ENCODE measurements around the gene ZNF438. TPM values are rescaled to one million over a fixed set of nuclear protein-coding genes. Genes with fewer than 3 reads are reported as not detected.

Gene ZNF438
- total RNA-seq, 4 donors from 2014 or later = 2.9 to 9.3 (median 5.9) TPM

- 77 to 100% methylated on average over 2 of the region's 5 CpGs for WGBS, 2 donors
- no peaks in the 10 kb centered on the region for H3K9me3 ChIP-seq
- TF ChIP-seq POLR2A (IDR thresholded peaks at IDR 0.05) (no peak), CTCF (IDR thresholded peaks at IDR 0.05) (no peak)
- peaks cover 0 to 43% (median 25%) of the 10 kb centered on the region in 3 donors for H3K4me1 ChIP-seq
- H3K27ac ChIP-seq = peak overlapping the region in 3 of 4 donors; percentile 71 to 86 (median 84)
- no peaks in the 10 kb centered on the region for H3K27me3 ChIP-seq
- H3K4me3 ChIP-seq = no peak overlapping the region
- no peaks in the 10 kb centered on the region for H3K36me3 ChIP-seq
- DNase-seq = no peak
- intact Hi-C loops (cut with DNase I) = no loop called here
These were observed 221.2 kb downstream of the ZNF438 start for GRCh38 chr10:30810416-30810815.

GRCh38 chr10:30806850-30807249, 224.8 kb downstream of the ZNF438 start:
- Histone ChIP-seq H3K9me3 (no peaks in the 10 kb centered on the region), H3K36me3 (no peaks in the 10 kb centered on the region), H3K27ac (peak overlapping the region in 2 of 4 donors; percentile 28 to 48), H3K4me1 (peaks cover 0 to 37% (median 6%) of the 10 kb centered on the region in 3 donors), H3K4me3 (no peak overlapping the region), H3K27me3 (no peaks in the 10 kb centered on the region)
- WGBS, 2 donors = 85 to 86% methylated on average over 2 of the region's 2 CpGs
- intact Hi-C loops (cut with DNase I) = no loop called here
- no peak for DNase-seq
- TF ChIP-seq CTCF (IDR thresholded peaks at IDR 0.05) = no peak
- no peak for TF ChIP-seq POLR2A (IDR thresholded peaks at IDR 0.05)

- Histone ChIP-seq H3K9me3 (no peaks in the 10 kb centered on the region), H3K4me1 (peaks cover 0 to 21% (median 2%) of the 10 kb centered on the region in 3 donors), H3K36me3 (no peaks in the 10 kb centered on the region), H3K4me3 (no peak overlapping the region), H3K27ac (peak overlapping the region; percentile 16 to 78 (median 50)), H3K27me3 (no peaks in the 10 kb centered on the region)
- no peak for DNase-seq
- WGBS, 2 donors = 81 to 92% methylated on average over 4 to 6 of the region's 9 CpGs
- intact Hi-C loops (cut with DNase I) = no loop called here
- TF ChIP-seq POLR2A (IDR thresholded peaks at IDR 0.05) = no peak
- TF ChIP-seq CTCF (IDR thresholded peaks at IDR 0.05) = no peak
These were observed 226.6 kb downstream of the ZNF438 start for GRCh38 chr10:30805061-30805460.

DNA sequence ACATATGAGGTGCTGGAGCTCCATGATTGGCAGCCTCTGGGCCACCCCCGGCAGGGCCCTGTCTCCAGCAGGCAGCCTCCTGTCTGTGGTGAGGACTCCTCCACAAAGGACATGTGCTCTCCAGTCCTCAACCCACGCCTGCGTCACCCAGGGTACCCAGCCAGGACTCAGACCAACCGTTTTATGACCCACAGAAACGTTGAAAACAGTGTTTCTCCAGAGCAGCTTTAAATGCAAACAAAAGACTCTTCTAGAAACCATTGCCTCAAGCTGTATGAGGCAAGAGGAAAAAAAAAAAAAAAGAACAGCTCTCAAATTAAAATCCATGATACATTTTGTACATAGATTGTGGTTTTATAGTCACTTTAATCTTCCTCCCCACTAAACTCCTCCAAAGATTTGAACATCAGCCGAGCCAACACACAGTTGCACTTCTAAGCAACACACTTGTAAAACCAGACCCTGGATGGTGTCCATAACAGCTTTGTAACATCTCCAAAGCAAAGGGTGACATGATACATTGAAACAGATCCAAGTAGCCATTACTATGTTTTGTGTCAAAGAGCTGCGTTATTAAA, 227.1 kb downstream of the ZNF438 start:
- Histone ChIP-seq H3K4me3 (no peak overlapping the region), H3K4me1 (peaks cover 0 to 21% (median 2%) of the 10 kb centered on the region in 3 donors), H3K9me3 (no peaks in the 10 kb centered on the region), H3K36me3 (no peaks in the 10 kb centered on the region), H3K27me3 (no peaks in the 10 kb centered on the region), H3K27ac (peak overlapping the region in 3 of 4 donors; percentile 16 to 78 (median 74))
- WGBS, 2 donors = 32 to 53% methylated on average over 7 of the region's 7 CpGs
- no peak for DNase-seq
- no peak for TF ChIP-seq POLR2A (IDR thresholded peaks at IDR 0.05)
- TF ChIP-seq CTCF (IDR thresholded peaks at IDR 0.05) = no peak
- intact Hi-C loops (cut with DNase I) = no loop called here

- no peak for DNase-seq
- TF ChIP-seq POLR2A (IDR thresholded peaks at IDR 0.05) (no peak), CTCF (IDR thresholded peaks at IDR 0.05) (no peak)
- Histone ChIP-seq H3K4me1 (peaks cover 0 to 21% (median 2%) of the 10 kb centered on the region in 3 donors), H3K27ac (peak overlapping the region; percentile 12 to 78 (median 44)), H3K27me3 (no peaks in the 10 kb centered on the region), H3K36me3 (no peaks in the 10 kb centered on the region), H3K4me3 (no peak overlapping the region), H3K9me3 (no peaks in the 10 kb centered on the region)
- 37 to 40% methylated on average over 5 of the region's 5 CpGs for WGBS, 2 donors
- intact Hi-C loops (cut with DNase I) = no loop called here
These were observed 227.8 kb downstream of the ZNF438 start for GRCh38 chr10:30803892-30804322.
